ENCODE results near the gene IL1RAP.

Gene IL1RAP

GRCh38 chr3:190494907-190495306, 19.0 kb upstream of the IL1RAP start:
- Histone ChIP-seq H3K27me3 (ENCODE audit: insufficient read depth, low read length) (no peaks in the 10 kb centered on the region), H3K4me1 (ENCODE audit: insufficient read depth, low read length) (no peaks in the 10 kb centered on the region), H3K27ac (ENCODE audit: low read depth, low read length) (no peak overlapping the region)

GRCh38 chr3:190495354-190495753, 18.5 kb upstream of the IL1RAP start:
- Histone ChIP-seq H3K27ac (ENCODE audit: low read depth, low read length) (no peak overlapping the region), H3K4me3 (ENCODE audit: low read length) (no peak overlapping the region)

More at GRCh38 chr3:190494907-190495306, 19.0 kb upstream of the IL1RAP start:
- no peaks in the 10 kb centered on the region for H3K36me3 ChIP-seq (ENCODE audit: insufficient read depth, low read length)
- H3K9ac ChIP-seq (ENCODE audit: low read depth, low read length), result no peak overlapping the region
- no peak overlapping the region for H3K4me3 ChIP-seq (ENCODE audit: low read length)
- no peaks in the 10 kb centered on the region for H3K9me3 ChIP-seq (ENCODE audit: insufficient read depth, low read depth, low read length)

GRCh38 chr3:190495796-190496195, 18.1 kb upstream of the IL1RAP start:
- Histone ChIP-seq H3K27me3 (ENCODE audit: insufficient read depth, low read length) (no peaks in the 10 kb centered on the region), H3K4me3 (ENCODE audit: low read length) (no peak overlapping the region), H3K36me3 (ENCODE audit: insufficient read depth, low read length) (no peaks in the 10 kb centered on the region), H3K4me1 (ENCODE audit: insufficient read depth, low read length) (no peaks in the 10 kb centered on the region), H3K9ac (ENCODE audit: low read depth, low read length) (no peak overlapping the region), H3K9me3 (ENCODE audit: insufficient read depth, low read depth, low read length) (no peaks in the 10 kb centered on the region), H3K27ac (ENCODE audit: low read depth, low read length) (no peak overlapping the region)
- WGBS, result 92% methylated on average over 2 of the region's 5 CpGs

More at GRCh38 chr3:190495354-190495753, 18.5 kb upstream of the IL1RAP start:
- H3K27me3 ChIP-seq (ENCODE audit: insufficient read depth, low read length), result no peaks in the 10 kb centered on the region
- H3K9ac ChIP-seq (ENCODE audit: low read depth, low read length), result no peak overlapping the region
- no peaks in the 10 kb centered on the region for H3K36me3 ChIP-seq (ENCODE audit: insufficient read depth, low read length)
- H3K9me3 ChIP-seq (ENCODE audit: insufficient read depth, low read depth, low read length), result no peaks in the 10 kb centered on the region
- H3K4me1 ChIP-seq (ENCODE audit: insufficient read depth, low read length), result no peaks in the 10 kb centered on the region

- Histone ChIP-seq H3K27me3 (ENCODE audit: insufficient read depth, low read length) (no peaks in the 10 kb centered on the region), H3K4me1 (ENCODE audit: insufficient read depth, low read length) (no peaks in the 10 kb centered on the region), H3K9me3 (ENCODE audit: insufficient read depth, low read depth, low read length) (no peaks in the 10 kb centered on the region), H3K27ac (ENCODE audit: low read depth, low read length) (no peak overlapping the region), H3K4me3 (ENCODE audit: low read length) (no peak overlapping the region), H3K9ac (ENCODE audit: low read depth, low read length) (no peak overlapping the region), H3K36me3 (ENCODE audit: insufficient read depth, low read length) (no peaks in the 10 kb centered on the region)
- 83% methylated on average over 1 of the region's 1 CpG for WGBS
These were observed 17.0 kb upstream of the IL1RAP start for GRCh38 chr3:190496859-190497258.

GRCh38 chr3:190497811-190498210, 16.1 kb upstream of the IL1RAP start:
- H3K4me3 ChIP-seq (ENCODE audit: low read length), result no peak overlapping the region
- no peak overlapping the region for H3K27ac ChIP-seq (ENCODE audit: low read depth, low read length)
- H3K9me3 ChIP-seq (ENCODE audit: insufficient read depth, low read depth, low read length), result no peaks in the 10 kb centered on the region
- no peaks in the 10 kb centered on the region for H3K36me3 ChIP-seq (ENCODE audit: insufficient read depth, low read length)
- no peaks in the 10 kb centered on the region for H3K27me3 ChIP-seq (ENCODE audit: insufficient read depth, low read length)
- H3K4me1 ChIP-seq (ENCODE audit: insufficient read depth, low read length), result no peaks in the 10 kb centered on the region
- no peak overlapping the region for H3K9ac ChIP-seq (ENCODE audit: low read depth, low read length)
- 93% methylated on average over 3 of the region's 3 CpGs for WGBS

GRCh38 chr3:190498293-190498692, 15.6 kb upstream of the IL1RAP start:
- H3K4me1 ChIP-seq (ENCODE audit: insufficient read depth, low read length), result no peaks in the 10 kb centered on the region
- H3K27ac ChIP-seq (ENCODE audit: low read depth, low read length), result no peak overlapping the region
- H3K36me3 ChIP-seq (ENCODE audit: insufficient read depth, low read length), result no peaks in the 10 kb centered on the region
- no peak overlapping the region for H3K9ac ChIP-seq (ENCODE audit: low read depth, low read length)
- no peaks in the 10 kb centered on the region for H3K27me3 ChIP-seq (ENCODE audit: insufficient read depth, low read length)
- 67% methylated on average over 1 of the region's 2 CpGs for WGBS
- no peak overlapping the region for H3K4me3 ChIP-seq (ENCODE audit: low read length)
- no peaks in the 10 kb centered on the region for H3K9me3 ChIP-seq (ENCODE audit: insufficient read depth, low read depth, low read length)

GRCh38 chr3:190499122-190499521, 14.8 kb upstream of the IL1RAP start:
- Histone ChIP-seq H3K4me1 (ENCODE audit: insufficient read depth, low read length) (no peaks in the 10 kb centered on the region), H3K9me3 (ENCODE audit: insufficient read depth, low read depth, low read length) (no peaks in the 10 kb centered on the region), H3K4me3 (ENCODE audit: low read length) (no peak overlapping the region), H3K36me3 (ENCODE audit: insufficient read depth, low read length) (no peaks in the 10 kb centered on the region), H3K27me3 (ENCODE audit: insufficient read depth, low read length) (no peaks in the 10 kb centered on the region), H3K27ac (ENCODE audit: low read depth, low read length) (no peak overlapping the region), H3K9ac (ENCODE audit: low read depth, low read length) (no peak overlapping the region)
- WGBS, result 69% methylated on average over 2 of the region's 2 CpGs

GRCh38 chr3:190502946-190503345, 10.9 kb upstream of the IL1RAP start:
- H3K27ac ChIP-seq (ENCODE audit: low read depth, low read length), result no peak overlapping the region
- 95% methylated on average over 3 of the region's 3 CpGs for WGBS

GRCh38 chr3:190504354-190505125, 9.3 kb upstream of the IL1RAP start:
- no peak overlapping the region for H3K27ac ChIP-seq (ENCODE audit: low read depth, low read length)
- no peaks in the 10 kb centered on the region for H3K4me1 ChIP-seq (ENCODE audit: insufficient read depth, low read length)
- no peaks in the 10 kb centered on the region for H3K27me3 ChIP-seq (ENCODE audit: insufficient read depth, low read length)
- no peak overlapping the region for H3K4me3 ChIP-seq (ENCODE audit: low read length)
- H3K36me3 ChIP-seq (ENCODE audit: insufficient read depth, low read length), result no peaks in the 10 kb centered on the region
- no peak overlapping the region for H3K9ac ChIP-seq (ENCODE audit: low read depth, low read length)
- H3K9me3 ChIP-seq (ENCODE audit: insufficient read depth, low read depth, low read length), result no peaks in the 10 kb centered on the region
- 80% methylated on average over 3 of the region's 4 CpGs for WGBS

More at GRCh38 chr3:190502946-190503345, 10.9 kb upstream of the IL1RAP start:
- Histone ChIP-seq H3K4me3 (ENCODE audit: low read length) (no peak overlapping the region), H3K27me3 (ENCODE audit: insufficient read depth, low read length) (no peaks in the 10 kb centered on the region), H3K36me3 (ENCODE audit: insufficient read depth, low read length) (no peaks in the 10 kb centered on the region), H3K9me3 (ENCODE audit: insufficient read depth, low read depth, low read length) (no peaks in the 10 kb centered on the region), H3K4me1 (ENCODE audit: insufficient read depth, low read length) (no peaks in the 10 kb centered on the region), H3K9ac (ENCODE audit: low read depth, low read length) (no peak overlapping the region)

GRCh38 chr3:190505381-190506003, 8.4 kb upstream of the IL1RAP start:
- 91% methylated on average over 3 of the region's 3 CpGs for WGBS

GRCh38 chr3:190506271-190506670, 7.6 kb upstream of the IL1RAP start:
- WGBS, result 91% methylated on average over 4 of the region's 4 CpGs
- H3K4me1 ChIP-seq (ENCODE audit: insufficient read depth, low read length), result no peaks in the 10 kb centered on the region
- H3K9ac ChIP-seq (ENCODE audit: low read depth, low read length), result no peak overlapping the region
- H3K27me3 ChIP-seq (ENCODE audit: insufficient read depth, low read length), result peaks cover 12% of the 10 kb centered on the region
- H3K27ac ChIP-seq (ENCODE audit: low read depth, low read length), result no peak overlapping the region
- no peaks in the 10 kb centered on the region for H3K36me3 ChIP-seq (ENCODE audit: insufficient read depth, low read length)
- no peaks in the 10 kb centered on the region for H3K9me3 ChIP-seq (ENCODE audit: insufficient read depth, low read depth, low read length)
- H3K4me3 ChIP-seq (ENCODE audit: low read length), result no peak overlapping the region

More at GRCh38 chr3:190505381-190506003, 8.4 kb upstream of the IL1RAP start:
- Histone ChIP-seq H3K27ac (ENCODE audit: low read depth, low read length) (no peak overlapping the region), H3K9ac (ENCODE audit: low read depth, low read length) (no peak overlapping the region), H3K27me3 (ENCODE audit: insufficient read depth, low read length) (peaks cover 5% of the 10 kb centered on the region), H3K36me3 (ENCODE audit: insufficient read depth, low read length) (no peaks in the 10 kb centered on the region), H3K4me3 (ENCODE audit: low read length) (no peak overlapping the region), H3K9me3 (ENCODE audit: insufficient read depth, low read depth, low read length) (no peaks in the 10 kb centered on the region), H3K4me1 (ENCODE audit: insufficient read depth, low read length) (no peaks in the 10 kb centered on the region)
